NCI-H2081 treated with DMSO at 0.1 percent for 48 hours (cell line): ENCODE measurements around the gene LLGL2.

ENCODE experiments used
- DNase-seq: peaks from one replicate; lab custom pipeline; 2025; lab: John Stamatoyannopoulos, UW

Gene LLGL2

DNA sequence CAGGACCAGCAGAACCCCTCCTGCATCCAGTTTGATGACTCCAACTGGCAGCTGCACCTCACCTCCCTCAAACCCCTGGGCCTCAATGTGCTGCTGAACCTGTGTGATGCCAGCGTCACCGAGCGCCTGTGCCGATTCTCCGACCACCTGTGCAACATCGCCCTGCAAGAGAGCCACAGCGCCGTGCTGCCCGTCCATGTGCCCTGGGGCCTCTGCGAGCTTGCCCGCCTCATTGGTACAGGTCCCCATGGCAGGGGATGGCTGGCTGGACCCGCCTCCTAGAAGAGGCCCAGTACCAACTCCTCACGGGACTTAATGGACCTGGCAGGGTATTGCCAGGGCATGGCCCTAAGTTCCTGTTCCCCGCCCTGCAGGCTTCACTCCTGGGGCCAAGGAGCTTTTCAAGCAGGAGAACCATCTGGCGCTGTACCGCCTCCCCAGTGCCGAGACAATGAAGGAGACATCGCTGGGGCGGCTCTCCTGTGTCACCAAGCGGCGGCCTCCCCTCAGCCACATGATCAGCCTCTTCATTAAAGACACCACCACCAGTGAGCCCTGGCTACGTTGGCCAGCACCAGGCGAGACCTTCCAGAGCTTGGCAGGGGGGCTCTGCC, 32.8 kb upstream of the LLGL2 start:
- no peak for DNase-seq

- no peak for DNase-seq
These were observed 31.9 kb upstream of the LLGL2 start for GRCh38 chr17:75493476-75494129.

DNA sequence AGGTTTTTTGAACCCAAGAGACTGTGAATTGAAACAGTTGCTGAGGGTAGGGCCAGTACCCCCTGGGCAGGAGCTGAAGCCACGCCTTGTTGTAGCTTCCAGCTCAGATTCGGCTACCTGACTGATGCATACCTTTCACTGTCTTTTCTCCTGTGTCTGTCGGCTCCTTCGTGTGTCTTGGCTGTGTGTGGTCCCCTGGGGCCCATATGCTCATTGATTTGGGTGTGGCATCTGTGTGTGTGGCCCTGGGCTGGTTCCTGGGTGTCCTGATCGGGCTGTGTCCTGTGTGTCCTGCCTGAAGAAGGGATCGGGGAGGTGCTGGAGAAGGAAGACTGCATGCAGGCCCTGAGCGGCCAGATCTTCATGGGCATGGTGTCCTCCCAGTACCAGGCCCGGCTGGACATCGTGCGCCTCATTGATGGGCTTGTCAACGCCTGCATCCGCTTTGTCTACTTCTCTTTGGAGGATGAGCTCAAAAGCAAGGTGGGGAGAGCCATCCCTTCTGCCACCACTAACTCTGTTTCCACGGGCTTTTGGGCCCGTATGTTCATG, 31.1 kb upstream of the LLGL2 start:
- DNase-seq: no peak

DNA sequence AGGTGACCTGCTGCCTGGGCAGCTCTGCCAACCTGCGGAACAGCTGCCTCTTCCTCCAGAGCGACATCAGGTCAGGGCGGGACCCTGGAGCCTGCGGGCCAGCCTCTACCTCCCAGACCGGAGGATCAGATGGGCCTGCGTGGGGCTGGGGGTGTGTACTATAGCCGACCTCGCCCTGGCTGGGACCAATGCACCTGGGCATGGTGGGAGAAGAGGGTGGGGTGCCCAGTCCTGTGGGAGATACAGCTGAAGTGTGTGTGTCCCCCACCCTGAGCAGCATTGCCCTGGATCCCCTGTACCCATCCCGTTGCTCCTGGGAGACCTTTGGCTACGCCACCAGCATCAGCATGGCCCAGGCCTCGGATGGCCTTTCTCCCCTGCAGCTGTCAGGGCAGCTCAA, 29.5 kb upstream of the LLGL2 start:
- no peak for DNase-seq

- no peak for DNase-seq
These were observed 27.3 kb upstream of the LLGL2 start for GRCh38 chr17:75498039-75498725.

DNA sequence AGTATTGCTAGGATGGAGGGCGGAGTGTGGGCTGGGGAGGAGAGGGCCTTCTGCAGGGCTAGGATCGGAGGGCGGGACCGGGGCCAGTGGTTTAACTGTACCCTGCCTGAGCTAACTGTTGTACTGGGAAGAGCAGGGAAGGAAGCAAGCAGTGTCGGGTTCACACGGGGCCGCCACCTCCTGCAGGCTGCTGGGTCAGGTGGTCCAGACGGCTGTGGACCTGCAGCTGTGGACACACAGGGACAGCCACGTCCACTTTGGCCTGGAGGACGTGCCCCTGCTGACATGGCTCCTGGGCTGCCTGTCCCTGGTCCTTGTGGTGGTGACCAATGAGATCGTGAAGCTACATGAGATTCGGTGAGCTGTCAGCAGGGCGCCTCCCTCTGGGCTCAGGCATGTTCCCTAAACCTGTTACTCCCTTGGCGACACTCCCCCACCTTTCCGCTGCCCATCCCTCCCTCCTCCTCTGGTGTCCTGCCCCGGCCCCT, 26.7 kb upstream of the LLGL2 start:
- no peak for DNase-seq

GRCh38 chr17:75499313-75500022, 26.0 kb upstream of the LLGL2 start:
- DNase-seq: no peak

DNA sequence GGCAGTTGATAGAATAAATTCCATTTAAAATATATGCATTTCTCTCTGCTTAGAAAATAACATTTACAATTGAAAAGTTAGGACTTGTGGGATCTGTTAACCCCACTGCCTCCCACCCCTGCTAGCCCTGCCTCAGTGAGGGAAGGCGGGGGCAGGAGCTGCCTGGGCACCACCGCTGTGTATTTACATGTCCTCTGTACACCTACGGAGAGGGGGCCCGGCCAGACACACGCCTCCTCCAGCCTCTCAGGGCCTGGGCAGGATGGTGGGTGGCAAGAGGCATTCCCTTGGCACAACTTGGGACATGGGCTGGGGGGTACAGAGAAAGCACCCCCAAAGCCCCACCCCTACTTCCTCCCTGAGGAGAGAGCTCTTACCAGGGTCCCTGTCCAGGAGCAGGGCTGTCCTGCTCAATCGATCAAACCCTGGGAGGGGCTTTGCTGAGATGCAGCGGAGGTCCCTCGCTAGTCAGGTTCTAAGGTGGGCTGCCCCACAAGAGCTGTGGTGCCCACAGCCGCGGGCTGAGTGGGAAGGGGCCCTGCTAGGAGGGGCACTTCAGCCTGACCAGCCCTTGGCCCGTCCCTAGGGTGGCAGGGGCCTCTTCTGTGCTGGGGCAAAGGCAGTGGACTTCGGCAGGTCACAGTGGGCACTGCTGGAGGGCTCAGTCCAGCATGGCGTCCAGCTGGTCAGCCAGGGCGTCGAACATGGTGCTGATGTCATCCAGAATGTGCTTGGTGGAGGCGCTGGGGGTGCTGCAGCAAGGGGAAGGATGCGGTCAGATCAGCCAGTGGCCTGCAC, 24.9 kb upstream of the LLGL2 start:
- no peak for DNase-seq

DNA sequence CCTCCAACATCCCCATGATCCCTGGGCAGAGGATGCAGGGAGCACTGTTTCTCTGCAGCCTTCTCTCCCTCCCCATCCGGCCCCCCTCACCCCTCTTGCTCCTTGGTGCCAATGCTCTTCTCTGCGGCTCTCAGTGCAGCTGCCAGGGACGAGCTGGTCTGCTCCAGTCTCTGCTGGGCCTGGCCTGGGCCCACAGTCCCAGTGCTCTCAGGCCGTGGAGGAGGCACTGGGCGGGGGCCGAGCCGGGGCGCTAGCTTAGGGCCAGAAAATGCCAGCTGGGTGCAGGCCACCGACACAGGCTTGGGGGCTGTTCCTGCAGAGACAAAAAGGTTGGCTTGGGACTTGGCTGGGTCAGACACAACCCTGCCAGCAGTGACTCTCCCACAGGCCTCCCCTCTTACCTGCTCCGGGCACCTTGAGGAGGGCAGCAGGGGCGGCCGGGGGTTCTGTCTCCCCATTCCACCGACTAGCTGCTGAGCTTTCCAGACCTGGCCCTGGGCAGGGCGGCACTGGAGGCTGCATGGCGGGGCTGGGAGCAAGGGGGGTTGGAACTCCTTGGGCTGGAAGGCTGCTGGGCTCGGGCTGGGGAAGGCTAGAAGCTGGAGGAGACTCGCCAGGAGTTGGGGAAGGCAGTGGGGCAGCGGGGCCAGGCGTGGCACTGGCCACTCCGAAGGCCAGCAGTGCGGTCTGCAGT, 24.0 kb upstream of the LLGL2 start:
- no peak for DNase-seq

DNA sequence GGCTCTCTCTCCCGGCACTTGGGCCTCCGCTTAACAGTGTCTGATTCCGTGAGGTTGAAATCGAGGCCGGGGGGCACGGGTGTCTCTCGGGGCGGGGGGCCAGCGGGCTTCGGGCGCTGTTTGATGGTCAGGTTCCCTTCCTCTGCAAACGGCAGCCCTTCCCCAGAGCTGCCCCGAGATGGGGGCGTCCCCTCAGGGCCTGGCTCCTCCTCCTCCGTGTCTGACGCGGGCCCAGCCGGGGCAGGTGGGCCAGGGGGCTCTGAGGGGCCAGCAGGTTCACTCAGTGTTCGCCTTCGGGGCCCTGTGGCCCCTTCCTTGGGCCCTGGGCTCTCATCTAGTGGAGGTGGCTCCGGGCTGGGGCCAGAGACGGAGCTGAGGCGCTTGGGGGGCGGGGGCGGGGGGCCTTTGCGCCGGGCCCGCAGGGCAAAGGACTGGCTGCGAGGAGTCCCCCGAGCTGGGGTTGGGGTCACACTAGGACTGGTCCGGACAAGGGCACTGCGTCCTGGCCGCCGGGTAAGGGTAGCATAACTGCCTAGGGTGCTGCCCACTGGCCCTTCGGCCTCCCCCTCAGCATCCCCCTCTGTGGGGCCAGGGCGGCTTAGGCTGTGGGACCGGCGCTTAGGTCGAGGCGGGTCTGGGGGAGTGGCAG, 23.3 kb upstream of the LLGL2 start:
- no peak for DNase-seq

DNA sequence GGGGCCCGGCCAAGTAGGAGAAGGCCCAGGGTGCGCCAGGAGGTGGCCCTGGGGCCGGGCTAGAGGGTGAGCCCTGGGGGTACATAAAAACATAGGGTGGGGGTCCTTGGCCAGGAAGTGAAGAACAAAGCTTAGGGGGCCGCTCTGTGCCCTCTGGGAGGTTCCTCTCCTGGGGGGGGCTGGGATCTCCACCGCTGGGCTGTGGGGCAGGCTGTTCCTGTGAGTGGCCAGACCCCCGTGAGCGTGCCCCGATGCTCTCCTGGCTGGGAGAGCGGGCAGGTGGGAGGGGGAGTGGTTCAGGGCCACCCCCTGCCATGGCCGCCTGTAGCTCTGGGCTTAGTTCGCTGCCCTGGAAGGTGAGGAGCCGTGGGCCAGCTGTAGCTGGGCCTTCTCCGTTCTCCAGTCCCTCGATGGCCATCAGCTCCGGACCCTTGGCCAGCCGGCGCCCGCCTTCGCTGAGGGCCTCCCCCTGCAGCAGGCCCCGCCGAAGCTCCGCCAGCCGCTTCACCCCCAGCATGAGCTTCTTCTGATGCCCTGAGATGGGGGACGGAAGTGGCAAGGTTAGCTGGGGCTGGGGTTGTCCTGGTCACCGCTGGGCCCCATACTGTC, 22.7 kb upstream of the LLGL2 start:
- DNase-seq: no peak

- no peak for DNase-seq
These were observed 22.1 kb upstream of the LLGL2 start for GRCh38 chr17:75503337-75503950.

DNA sequence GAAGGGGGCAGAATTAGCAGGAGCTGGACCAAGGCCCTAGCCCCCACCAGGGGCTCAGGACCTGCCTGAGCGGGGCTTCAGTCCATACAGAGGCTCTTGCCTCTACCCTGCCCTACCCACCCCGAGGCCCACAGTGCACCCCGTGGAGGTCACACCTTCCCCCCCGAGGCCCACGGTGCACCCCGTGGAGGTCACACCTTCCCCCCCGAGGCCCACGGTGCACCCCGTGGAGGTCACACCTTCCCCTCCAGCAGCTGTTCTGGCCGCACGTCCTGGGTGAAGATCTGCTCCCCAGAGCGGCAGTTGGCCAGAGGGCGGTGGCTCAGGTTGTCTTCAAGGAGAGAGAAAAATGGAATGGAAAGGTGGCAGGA, 21.5 kb upstream of the LLGL2 start:
- DNase-seq: no peak

- DNase-seq: no peak
These were observed 20.9 kb upstream of the LLGL2 start for GRCh38 chr17:75504347-75505151.

- no peak for DNase-seq
These were observed 20.4 kb upstream of the LLGL2 start for GRCh38 chr17:75505152-75505409.

DNA sequence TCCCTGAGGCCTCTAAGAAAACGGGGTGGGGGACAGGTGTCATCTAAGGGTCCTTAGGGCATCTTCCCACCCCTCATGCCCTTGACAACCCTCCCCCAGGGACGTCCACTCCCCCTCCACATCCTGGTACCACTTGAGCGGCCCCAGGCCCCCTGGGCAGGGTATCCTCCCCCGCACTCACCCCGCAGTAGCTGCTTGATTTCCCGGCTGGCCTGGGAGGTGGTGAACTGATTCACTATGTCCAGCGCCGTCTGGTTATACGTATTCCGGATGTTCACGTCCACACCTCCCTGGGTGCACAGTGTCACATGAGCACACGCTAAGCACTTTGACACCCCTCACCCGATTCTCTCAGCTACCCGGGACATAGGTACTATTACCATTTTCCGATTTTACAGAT, 19.9 kb upstream of the LLGL2 start:
- no peak for DNase-seq

- DNase-seq: no peak
These were observed 19.4 kb upstream of the LLGL2 start for GRCh38 chr17:75506134-75506533.

GRCh38 chr17:75506888-75507287, 18.6 kb upstream of the LLGL2 start:
- no peak for DNase-seq
